HG03108 (cell line): ENCODE data around the gene HAUS5.
A peak's percentile ranks its signal among the peaks of the same experiment; 100 is the strongest.
"Not testable (repeated sequence)": the region's sequence is repeated elsewhere in the genome, so short reads cannot be mapped to it uniquely, and the experiment has no call there.

ENCODE experiments used
- ATAC-seq: cut with Tn5 transposase; IDR thresholded peaks from one replicate; pipeline ENCODE4 v1.9.1; 2021; ENCODE audit warnings: moderate library complexity; ENCODE audit not compliant: unreplicated experiment

The HAUS5 gene, protein sequence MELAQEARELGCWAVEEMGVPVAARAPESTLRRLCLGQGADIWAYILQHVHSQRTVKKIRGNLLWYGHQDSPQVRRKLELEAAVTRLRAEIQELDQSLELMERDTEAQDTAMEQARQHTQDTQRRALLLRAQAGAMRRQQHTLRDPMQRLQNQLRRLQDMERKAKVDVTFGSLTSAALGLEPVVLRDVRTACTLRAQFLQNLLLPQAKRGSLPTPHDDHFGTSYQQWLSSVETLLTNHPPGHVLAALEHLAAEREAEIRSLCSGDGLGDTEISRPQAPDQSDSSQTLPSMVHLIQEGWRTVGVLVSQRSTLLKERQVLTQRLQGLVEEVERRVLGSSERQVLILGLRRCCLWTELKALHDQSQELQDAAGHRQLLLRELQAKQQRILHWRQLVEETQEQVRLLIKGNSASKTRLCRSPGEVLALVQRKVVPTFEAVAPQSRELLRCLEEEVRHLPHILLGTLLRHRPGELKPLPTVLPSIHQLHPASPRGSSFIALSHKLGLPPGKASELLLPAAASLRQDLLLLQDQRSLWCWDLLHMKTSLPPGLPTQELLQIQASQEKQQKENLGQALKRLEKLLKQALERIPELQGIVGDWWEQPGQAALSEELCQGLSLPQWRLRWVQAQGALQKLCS

DNA sequence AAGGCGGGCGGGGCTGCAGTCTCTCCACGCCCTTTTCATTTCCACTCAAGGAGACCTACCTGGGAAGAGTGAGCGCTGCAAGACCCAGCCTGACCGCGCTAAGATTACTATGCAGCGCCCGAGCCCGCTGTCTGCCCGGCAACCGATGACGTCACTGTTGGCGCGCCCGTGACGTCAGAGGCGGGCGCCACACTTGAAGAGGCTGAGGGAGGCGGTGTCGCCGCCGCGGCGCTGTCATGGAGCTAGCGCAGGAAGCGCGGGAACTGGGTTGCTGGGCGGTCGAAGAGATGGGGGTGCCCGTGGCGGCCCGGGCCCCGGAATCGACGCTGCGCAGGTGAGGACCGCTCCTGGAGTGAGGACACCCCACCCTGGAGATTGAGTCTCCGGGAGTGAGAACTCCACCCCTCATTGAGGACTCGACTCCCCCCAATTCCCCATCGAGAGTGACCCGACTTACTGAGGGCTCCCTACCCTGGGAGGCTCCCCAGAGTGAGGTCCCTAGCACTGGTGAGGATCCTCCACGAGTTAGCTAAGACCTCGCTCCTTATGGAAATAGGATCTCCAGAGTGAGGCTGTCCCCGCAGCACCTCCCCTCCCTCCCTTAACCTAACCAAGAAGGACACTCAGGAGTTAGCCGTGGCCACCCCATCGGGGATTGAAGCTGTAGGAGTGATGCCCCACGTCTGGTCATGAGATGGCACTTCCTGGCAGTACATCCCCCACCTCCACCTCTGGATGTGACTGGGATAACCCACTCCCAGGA is at the start of gene HAUS5:
Gene HAUS5 (plus strand): TSS at position 177 of the 763 bp plus-strand sequence. CDS start 60 bp downstream, at position 237.
- ATAC-seq = peak; percentile 68

DNA sequence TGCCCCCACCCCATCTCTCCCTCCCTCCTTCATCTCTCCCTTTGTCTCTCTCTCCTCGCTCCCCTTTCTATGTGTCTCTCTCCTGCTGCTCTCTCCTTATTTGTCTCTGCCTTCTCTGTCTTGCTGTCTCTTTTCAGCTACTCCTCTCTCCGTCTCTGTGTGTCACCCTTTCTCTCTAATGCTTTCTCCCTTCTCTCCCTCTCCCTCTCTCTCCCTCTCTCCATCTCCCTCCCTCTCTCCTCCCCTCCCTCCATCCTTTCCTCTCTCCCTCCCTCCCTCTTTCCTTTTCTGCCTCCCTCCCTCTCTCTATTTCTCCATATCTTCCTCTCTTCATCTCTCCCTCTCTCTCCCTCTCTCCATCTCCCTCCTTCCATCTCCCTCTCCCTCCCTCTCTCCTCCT is 49.8 kb upstream of the HAUS5 start:
- ATAC-seq = no peak

DNA sequence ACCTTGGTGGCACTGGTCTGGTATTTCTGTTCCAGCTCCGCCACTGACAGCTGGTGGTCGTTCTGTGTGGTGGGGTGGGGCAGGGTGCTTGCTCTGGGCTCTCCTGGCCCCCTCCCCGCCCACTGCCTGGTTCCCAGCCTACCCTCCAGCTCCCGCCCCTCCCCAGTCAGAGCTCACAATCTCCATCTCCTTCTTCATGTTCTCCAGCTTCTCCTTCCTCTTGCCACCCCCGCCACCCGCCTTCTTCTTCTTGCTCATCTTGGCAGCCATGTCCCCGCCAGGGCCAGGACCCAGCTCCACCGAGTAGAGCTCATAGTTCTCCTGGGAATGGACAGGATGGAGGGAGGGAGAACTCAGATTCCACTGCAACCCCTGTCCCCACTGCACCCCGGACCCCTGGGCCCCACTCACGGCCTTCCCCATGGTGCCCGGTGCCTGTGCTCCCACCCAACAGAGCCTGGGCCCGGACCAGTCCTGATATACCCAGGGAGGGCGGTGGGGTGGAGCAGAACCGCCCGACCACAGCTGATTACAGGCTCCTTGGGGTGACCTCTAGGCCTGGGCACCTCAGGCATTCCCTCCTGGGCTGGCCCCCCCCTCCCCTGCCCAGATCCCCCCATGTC is 49.2 kb upstream of the HAUS5 start, which contains the start of gene ATP4A:
Gene ATP4A (minus strand): TSS at position 452 of the 623 bp plus-strand sequence. CDS start 29 bp downstream, at position 423.
- no peak for ATAC-seq

DNA sequence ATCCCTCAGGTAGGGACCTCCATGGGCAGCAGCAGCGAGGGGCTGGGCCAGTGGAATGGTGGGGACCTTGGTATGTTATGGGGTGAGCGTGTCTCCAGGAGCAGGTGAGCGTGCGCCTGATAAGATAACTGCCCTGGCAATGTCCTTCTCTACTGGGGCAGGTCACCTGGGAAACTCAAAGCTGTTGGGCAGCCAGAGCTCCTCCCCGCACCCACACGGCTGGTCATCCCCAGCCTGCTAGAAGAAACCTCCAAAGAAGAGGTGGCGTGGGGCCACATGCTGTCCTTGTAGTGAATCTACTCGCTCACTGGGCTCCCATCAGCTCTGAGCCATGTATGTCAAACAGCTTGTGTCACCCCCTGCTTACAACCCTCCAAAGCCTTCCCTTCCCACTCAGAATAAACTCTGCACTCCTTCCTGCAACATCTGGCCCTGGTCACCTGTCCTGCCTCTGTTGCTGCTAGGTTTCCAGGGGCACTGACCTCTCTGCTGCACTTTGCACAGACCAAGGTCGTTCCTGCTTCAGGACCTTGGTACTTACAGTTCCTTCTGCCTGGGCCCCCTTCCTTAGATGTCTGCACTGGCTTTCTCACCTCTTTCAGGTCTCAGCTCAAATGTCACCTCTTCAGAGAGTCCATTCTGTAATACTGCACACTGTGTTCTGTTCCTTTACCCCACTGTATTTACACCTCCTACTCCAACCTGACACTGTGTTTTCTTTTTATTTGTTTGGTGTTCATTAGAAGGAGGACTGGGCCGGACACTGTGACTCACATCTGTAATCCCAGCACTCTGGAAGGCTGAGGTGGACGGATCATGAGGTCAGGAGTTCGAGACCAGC is 47.3 kb upstream of the HAUS5 start:
- ATAC-seq = no peak

DNA sequence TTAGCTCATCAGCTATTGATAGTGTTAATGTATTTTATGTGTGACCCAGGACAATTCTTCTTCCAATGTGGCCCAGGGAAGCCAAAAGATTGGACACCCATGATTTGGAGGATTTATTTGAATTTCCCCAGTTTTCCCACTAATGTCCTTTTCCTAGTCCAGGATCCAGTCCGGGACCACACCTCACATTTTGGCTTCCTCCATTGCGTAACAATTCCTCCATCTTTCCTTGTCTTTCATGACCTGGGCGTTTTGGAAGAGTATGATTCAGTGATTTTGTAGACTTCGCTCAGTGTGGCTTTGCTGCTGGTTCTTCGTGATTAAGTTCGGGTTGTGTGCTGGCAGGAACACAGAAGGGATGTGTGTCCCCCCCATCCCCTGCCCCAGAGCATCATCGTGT is 45.8 kb upstream of the HAUS5 start:
- no peak for ATAC-seq

DNA sequence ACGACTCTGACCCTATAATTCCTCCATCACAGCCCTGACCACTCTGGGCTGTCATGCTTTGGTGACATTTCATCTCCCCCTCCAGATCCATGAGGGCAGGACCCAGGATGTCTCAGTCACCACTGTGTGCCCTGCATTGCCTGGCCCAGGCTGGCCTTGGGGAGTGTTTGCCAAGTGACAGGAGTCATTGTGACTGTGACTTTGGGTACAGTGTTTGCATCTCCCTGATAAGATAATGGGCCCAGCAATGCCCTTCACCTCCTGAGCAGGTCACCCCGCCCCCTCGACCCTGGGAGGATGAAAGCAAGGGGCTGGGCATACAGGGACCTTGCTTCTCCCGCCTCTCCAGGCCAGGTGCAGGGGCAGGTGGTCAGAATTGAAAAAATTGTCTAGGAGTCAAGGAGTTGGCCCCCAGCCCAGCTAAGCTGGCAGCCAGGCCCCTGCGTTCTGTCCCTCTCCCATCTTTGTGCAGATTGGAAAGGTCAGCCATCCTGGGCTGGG is 43.2 kb upstream of the HAUS5 start:
- no peak for ATAC-seq

DNA sequence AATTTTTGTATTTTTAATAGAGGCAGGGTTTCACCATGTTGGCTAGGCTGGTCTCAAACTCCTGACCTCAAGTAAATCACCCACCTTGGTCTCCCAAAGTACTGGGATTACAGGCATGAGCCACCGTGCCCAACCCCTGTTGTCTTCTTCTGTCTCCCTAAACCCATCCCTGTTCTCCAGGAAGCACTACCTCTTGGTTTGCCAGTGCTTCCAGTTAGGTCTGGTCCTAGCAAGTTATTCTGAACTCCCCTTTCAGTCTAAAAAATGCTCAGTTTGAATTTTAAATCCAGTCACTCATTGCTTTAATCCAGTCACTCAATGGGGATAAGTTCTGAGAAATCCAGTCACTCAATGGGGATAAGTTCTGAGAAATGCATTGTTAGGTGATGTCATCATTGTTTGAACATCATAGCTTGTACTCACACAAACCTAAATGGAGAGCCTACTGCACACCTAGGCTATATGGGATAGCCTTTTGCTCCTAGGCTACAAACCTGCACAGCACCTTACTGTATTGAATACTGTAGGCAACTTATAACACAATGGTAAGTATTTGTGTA is 41.0 kb upstream of the HAUS5 start:
- no peak for ATAC-seq

DNA sequence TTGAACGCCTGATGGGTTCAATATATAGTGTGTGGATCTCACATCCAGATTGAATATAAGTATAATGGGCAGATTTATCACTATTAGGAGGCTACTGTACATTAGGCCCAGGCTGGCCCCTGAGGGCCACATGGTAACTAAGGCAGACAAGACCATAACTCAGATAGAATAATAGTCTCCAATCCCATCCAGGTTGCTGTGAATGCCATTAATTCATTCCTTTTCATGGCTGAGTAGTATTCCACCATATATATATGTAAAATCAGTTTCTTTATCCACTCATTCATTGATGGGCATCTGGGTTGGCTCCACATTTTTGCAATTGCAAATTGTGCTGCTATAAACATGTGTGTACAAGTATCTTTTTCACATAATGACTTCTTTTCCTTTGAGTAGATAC is 34.6 kb upstream of the HAUS5 start:
- no peak for ATAC-seq

DNA sequence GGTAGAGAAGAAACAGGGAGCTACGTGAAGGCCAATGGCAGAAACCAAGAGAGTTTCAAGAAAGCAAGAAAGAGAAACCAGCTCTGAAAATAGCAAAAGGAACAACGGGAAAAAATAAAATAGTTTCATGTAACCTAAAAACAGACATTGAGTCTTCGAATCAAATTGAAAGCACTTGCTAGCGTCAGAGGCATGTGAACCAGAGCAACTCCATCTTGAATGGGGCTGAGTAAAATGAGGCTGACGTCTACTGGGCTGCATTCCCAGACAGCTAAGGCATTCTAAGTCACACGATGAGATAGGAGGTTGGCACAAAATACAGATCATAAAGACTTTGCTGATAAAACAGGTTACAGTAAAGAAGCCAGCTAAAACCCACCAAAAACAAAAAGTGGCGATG is 33.8 kb upstream of the HAUS5 start:
- ATAC-seq = no peak

DNA sequence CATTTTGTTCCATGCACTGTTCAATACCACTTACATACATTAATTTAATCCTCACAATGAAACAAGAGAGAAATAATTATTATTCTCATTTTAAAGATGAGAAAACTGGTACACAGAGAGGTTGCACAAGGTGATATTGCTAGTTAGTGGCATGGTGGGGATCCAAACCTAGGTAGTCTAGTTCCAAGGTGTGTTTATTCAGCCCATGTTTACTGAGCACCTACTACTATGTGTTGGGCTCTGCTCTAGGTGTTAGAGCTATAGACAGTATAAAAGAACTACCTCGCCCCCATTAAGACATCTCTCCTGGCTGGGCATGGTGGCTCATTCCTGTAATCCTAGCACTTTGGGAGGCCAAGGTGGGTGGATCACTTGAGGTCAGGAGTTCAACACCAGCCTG is 29.8 kb upstream of the HAUS5 start:
- no peak for ATAC-seq

DNA sequence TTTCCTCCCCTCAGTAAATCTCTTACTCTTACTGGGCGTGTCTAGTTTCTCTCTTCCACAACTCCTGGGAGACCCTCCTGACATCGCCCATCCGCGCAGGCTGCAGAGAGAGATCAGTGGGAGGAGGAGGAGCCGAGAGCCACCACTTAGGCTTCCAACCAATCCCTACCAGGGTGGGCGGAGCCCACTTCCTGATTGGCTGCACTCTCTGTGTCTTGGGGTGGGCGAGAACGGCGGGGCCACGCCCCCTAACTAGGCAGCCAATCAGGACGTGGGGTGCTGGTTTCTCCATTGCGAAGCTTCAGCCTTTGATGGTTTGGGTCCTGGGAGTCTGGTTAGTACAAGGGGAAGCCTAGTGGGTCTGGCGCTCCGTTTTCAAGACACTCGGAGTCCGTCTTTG is 26.7 kb upstream of the HAUS5 start, which contains the start of gene PMIS2:
Gene PMIS2 (plus strand): TSS at position 326 of the 400 bp plus-strand sequence. CDS start 87 bp downstream, outside the sequence.
- no peak for ATAC-seq

DNA sequence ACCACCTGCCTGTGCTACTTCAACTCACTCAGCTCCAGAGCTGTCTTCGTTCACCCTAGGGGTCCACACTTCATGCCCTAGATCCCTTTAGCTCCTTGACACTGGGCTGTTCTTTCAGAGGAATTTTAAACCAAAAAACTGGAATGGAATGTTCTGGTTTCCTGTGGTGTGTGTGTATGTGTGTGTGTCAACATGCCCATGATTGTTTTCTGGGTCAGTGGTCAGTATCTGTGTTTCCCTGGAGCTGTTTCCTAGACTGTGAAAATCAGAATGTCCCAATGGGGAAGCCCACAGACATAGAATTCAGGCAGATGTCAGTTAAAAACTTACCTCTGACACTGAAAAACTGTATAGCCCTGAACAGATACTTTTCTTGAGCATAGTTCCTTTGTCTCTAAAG is 25.2 kb upstream of the HAUS5 start:
- no peak for ATAC-seq

DNA sequence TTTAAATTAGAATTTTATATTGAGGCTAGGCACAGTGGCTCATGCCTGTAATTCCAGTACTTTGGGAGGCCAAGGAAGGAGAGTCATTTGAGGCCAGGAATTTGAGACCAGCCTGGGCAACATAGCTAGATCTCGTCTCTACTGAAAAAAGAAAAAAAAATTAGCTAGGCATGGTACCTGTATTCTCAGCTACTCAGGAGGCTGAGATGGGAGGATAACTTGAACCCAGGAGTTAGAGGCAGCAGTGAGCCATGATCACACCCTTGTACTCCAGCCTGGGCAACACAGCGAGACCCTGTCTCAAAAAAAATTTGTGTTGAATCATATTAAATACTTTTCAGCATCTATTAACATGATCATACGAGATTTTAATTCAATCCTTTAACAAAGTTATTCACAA is 21.7 kb upstream of the HAUS5 start:
- ATAC-seq = no peak

DNA sequence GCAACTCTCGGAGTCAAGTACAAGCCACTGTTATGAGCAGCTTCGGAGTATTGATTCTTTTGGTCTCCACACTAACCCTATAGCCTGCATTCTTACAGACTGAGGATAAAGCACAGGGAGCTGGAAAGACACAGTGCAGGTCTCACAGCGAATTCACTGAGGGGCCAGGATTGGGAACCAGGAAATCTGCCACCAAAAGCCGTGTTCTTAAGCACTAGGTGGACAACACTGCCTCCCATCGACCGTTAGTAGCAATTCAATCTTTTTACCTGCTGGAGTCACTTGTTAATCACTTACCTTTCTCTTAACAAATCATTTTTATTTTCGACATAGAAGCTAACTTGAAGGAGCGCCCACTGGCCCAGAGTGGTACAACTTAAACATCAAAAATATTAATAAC is 20.3 kb upstream of the HAUS5 start:
- no peak for ATAC-seq

DNA sequence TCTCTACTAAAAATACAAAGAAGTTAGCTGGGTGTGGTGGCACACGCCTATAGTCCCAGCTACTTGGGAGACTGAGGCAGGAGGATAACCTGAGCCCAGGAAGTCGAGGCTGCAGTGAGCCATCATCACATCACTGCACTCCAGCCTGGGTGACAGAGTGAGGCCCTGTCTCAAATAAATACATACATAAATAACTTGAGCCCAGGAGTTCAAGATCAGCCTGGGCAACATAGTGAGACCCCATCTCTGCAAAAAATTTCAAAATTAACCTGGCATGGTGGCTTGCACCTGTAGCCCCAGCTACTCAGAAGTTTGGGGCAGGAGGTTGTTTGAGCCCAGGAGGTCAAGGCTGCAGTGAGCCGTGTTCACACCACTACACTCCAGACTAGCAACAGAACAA is 17.5 kb upstream of the HAUS5 start:
- not testable (repeated sequence) for ATAC-seq

DNA sequence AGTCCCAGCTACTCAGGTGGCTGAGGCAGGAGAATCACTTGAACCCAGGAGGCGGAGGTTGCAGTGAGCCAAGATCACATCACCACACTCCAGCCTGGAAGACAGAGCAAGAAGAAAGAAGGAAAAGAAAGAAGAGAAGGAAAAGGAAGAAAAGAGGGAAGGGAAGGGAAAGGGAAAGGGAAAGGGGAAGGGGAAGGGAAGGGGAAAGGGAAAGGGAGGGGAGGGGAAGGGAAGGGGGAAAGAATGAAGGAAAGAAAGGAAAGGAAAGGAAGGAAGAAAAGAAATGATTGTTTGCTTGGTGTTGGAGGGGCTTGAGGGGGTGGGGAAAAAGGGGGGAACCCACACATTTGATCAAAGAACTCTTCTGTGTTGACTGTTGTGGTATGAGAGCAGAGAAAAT is 16.6 kb upstream of the HAUS5 start:
- no peak for ATAC-seq

DNA sequence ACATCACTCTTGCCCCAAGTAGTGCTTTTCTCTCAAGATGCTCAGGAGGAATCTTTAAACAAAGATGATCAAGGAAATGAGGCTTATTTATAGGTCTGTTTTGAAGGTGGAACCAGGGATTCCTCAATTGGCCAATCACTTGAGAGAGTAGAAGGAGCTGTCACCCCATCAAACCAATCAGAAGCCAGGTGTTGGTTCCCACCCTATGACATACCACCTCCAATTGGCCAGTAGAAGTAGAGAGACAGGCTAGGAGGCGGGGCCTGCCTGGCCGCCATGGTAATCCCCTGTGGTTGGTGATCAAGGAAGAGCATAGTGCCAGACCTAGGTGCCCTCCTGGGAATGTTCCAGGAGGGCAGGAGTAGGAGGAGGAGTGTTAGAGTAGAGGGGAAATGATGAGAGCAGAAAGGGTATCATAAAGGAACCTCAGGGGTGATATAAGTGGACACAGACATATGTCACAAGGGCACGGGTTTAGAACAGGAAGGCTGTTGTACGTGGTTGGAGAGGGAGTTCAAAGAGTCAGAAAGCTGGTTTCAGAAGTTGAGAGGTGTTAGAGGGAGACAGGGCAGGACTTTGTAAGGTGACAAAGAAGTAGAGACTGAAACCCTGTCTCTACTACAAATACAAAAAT is 16.1 kb upstream of the HAUS5 start:
- ATAC-seq = peak; percentile 45

DNA sequence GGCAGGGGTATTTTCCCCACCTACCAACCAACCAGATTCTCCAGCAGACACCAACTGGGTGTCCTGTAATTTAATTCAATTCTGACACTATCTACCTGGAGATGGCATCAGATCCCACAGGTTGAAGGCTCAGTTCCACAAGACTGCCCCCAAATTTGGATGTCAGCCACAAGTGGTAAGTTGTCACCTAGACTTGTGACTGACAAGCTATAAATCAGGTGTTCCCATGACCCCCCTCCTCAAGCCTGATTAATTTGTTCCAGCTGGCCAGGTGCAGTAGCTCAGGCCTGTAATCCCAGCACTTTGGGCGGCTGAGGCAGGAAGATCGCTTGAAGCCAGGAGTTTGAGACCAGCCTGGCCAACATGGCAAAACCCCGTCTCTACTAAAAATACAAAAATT is 10.6 kb upstream of the HAUS5 start:
- ATAC-seq = no peak

DNA sequence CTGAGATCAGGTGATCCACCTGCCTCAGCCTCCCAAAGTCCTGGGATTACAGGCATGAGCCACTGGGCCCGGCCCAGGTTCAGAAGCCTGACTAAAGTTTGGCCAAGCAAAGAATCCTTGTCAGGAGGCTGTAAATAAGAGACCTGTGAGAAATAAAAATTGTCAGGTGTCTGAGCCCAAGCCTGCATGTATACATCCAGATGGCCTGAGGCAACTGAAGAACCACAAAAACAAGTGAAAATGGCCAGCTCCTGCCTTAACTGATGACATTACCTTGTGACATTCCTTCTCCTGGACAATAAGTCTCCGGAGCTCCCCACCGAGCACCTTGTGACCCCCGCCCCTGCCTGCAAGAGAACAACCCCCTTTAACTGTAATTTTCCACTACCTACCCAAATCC is 8.1 kb upstream of the HAUS5 start:
- not testable (repeated sequence) for ATAC-seq
